HG02588 (cell line): ENCODE results near the gene ARL2.

ENCODE experiments used
- ATAC-seq: cut with Tn5 transposase; IDR thresholded peaks from one replicate; pipeline ENCODE4 v1.9.1; 2021; ENCODE audit warnings: mild to moderate bottlenecking, moderate library complexity; ENCODE audit not compliant: unreplicated experiment

Gene ARL2

GRCh38 chr11:65069217-65069616 is 55.3 kb downstream of the ARL2 start:
- ATAC-seq: no peak
